ENCODE measurements around the gene CIDEC. TPM values are rescaled to one million over a fixed set of nuclear protein-coding genes. Genes with fewer than 3 reads are reported as not detected.
A peak's percentile ranks its signal among the peaks of the same experiment; 100 is the strongest.

The CIDEC gene
- total RNA-seq, 1 donor from 2014 or later: 51.3 TPM

DNA sequence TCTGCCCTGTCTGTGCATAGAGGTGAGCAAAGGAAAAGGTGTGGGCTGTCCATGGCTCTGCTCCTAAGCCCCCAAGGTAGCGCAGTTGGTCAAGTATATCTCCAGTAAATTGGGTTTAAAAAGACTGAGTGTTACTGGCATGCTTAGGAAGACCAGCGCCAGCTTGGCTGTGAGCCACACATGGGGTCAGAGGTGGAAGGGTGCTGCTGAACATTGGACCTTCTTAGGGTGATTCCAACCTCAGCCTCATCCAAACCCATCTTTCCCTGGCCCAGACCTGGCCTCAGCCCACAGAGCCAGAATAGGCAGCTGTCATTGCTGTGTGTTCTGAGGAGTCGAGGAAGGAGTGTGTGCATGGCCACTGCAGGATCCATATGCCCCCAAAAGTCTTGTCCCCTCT, 28.2 kb upstream of the CIDEC start:
- intact Hi-C loops (cut with DNase I): no loop called here
- peaks cover 28% of the 10 kb centered on the region for H3K4me1 ChIP-seq
- no peaks in the 10 kb centered on the region for H3K9me3 ChIP-seq
- TF ChIP-seq POLR2A (IDR thresholded peaks at IDR 0.05) (no peak), POLR2AphosphoS5 (IDR thresholded peaks at IDR 0.05; ENCODE audit: insufficient read depth in 1 of 2, low read depth in 1 of 2) (no peak)
- TF ChIP-seq, protein P1, sequence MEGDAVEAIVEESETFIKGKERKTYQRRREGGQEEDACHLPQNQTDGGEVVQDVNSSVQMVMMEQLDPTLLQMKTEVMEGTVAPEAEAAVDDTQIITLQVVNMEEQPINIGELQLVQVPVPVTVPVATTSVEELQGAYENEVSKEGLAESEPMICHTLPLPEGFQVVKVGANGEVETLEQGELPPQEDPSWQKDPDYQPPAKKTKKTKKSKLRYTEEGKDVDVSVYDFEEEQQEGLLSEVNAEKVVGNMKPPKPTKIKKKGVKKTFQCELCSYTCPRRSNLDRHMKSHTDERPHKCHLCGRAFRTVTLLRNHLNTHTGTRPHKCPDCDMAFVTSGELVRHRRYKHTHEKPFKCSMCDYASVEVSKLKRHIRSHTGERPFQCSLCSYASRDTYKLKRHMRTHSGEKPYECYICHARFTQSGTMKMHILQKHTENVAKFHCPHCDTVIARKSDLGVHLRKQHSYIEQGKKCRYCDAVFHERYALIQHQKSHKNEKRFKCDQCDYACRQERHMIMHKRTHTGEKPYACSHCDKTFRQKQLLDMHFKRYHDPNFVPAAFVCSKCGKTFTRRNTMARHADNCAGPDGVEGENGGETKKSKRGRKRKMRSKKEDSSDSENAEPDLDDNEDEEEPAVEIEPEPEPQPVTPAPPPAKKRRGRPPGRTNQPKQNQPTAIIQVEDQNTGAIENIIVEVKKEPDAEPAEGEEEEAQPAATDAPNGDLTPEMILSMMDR (IDR thresholded peaks at IDR 0.05): no peak
- H3K27me3 ChIP-seq: no peaks in the 10 kb centered on the region
- H3K36me3 ChIP-seq: peaks cover 0 to 12% of the 10 kb centered on the region in 2 donors
- H3K4me3 ChIP-seq: no peak overlapping the region
- no peak overlapping the region for H3K27ac ChIP-seq
- no peak for DNase-seq (ENCODE audit: extremely low spot score in 2 of 2)

DNA sequence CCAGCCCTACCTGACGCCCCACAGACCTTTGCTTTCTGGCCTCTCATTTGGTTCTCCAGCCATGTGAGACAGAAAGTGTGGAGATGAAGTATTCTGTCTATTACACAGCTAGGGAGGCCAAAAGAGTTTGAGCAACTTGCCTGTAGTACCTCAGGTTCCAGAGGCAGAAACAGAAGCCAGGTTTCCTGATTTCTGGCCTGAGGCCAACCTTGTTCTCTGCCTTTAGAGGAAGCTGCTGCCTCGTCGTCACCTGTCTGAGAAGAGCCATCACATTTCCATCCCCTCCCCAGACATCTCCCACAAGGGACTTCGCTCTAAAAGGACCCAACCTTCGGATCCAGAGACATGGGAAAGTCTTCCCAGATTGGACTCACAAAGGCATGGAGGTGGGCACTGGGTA, 26.4 kb upstream of the CIDEC start:
- Histone ChIP-seq H3K36me3 (peaks cover 0 to 12% of the 10 kb centered on the region in 2 donors), H3K27me3 (no peaks in the 10 kb centered on the region)

DNA sequence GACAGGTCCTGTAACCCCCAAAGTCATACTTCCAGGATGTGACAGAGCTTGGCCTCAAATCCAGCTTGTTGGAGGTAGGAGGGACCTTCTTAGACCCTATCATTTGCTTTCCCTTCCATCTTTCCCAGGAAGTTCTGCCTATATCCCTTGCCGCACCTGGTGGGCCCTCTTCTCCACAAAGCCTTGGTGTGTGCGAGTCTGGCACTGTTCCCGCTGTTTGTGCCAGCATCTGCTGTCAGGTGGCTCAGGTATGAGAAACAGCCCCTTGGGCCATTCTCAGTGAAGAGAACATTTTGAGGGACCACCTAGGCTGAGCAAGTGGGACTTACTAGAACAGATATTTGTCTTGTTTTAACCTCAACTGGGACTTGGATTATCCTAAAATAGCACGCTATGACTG, 23.9 kb upstream of the CIDEC start:
- Histone ChIP-seq H3K27ac (peak overlapping the region; percentile 69), H3K27me3 (no peaks in the 10 kb centered on the region), H3K4me1 (peaks cover 37% of the 10 kb centered on the region), H3K4me3 (peak overlapping the region in 1 of 2 donors; percentile 48), H3K9me3 (no peaks in the 10 kb centered on the region), H3K36me3 (peaks cover 0 to 8% of the 10 kb centered on the region in 2 donors)
- intact Hi-C loops (cut with DNase I): no loop called here
- TF ChIP-seq POLR2A (IDR thresholded peaks at IDR 0.05): no peak
- no peak for TF ChIP-seq POLR2AphosphoS5 (IDR thresholded peaks at IDR 0.05; ENCODE audit: insufficient read depth in 1 of 2, low read depth in 1 of 2)
- TF ChIP-seq, protein P1 (IDR thresholded peaks at IDR 0.05): no peak
- no peak for DNase-seq (ENCODE audit: extremely low spot score in 2 of 2)

More for the DNA sequence above, 26.4 kb upstream of the CIDEC start:
- H3K4me1 ChIP-seq: peaks cover 30% of the 10 kb centered on the region
- no peak for TF ChIP-seq POLR2AphosphoS5 (IDR thresholded peaks at IDR 0.05; ENCODE audit: insufficient read depth in 1 of 2, low read depth in 1 of 2)
- TF ChIP-seq POLR2A (IDR thresholded peaks at IDR 0.05): no peak
- TF ChIP-seq, protein P1 (IDR thresholded peaks at IDR 0.05): no peak
- no peak overlapping the region for H3K27ac ChIP-seq
- H3K9me3 ChIP-seq: no peaks in the 10 kb centered on the region
- DNase-seq (ENCODE audit: extremely low spot score in 2 of 2): no peak
- H3K4me3 ChIP-seq: no peak overlapping the region
- intact Hi-C loops (cut with DNase I): no loop called here

DNA sequence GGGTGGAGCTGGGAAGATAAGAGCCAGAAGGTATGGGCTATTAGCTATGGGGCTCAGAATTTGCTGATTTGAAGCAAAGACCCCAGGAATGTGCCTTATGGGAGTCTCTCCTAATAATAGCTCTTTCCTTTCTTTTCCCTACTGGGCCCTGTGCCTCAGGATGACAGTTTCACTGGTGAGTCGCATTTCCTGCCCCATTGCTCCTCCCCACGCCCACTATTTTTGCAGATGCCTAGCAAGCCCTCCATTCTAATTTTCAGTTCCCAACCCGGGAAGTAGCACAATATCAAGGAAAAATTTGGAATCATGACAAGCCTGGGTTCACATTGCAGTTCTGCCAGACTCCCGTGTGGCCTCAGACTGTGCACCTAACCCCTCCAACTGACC, 23.2 kb upstream of the CIDEC start:
- no peak for DNase-seq (ENCODE audit: extremely low spot score in 2 of 2)
- Histone ChIP-seq H3K4me1 (peaks cover 44% of the 10 kb centered on the region), H3K27ac (peak overlapping the region; percentile 69), H3K27me3 (no peaks in the 10 kb centered on the region), H3K9me3 (no peaks in the 10 kb centered on the region), H3K4me3 (peak overlapping the region; percentile 37 to 48), H3K36me3 (peaks cover 0 to 2% of the 10 kb centered on the region in 2 donors)
- TF ChIP-seq, protein P1 (IDR thresholded peaks at IDR 0.05): no peak
- TF ChIP-seq POLR2A (IDR thresholded peaks at IDR 0.05): no peak
- no peak for TF ChIP-seq POLR2AphosphoS5 (IDR thresholded peaks at IDR 0.05; ENCODE audit: insufficient read depth in 1 of 2, low read depth in 1 of 2)
- intact Hi-C loops (cut with DNase I): no loop called here

DNA sequence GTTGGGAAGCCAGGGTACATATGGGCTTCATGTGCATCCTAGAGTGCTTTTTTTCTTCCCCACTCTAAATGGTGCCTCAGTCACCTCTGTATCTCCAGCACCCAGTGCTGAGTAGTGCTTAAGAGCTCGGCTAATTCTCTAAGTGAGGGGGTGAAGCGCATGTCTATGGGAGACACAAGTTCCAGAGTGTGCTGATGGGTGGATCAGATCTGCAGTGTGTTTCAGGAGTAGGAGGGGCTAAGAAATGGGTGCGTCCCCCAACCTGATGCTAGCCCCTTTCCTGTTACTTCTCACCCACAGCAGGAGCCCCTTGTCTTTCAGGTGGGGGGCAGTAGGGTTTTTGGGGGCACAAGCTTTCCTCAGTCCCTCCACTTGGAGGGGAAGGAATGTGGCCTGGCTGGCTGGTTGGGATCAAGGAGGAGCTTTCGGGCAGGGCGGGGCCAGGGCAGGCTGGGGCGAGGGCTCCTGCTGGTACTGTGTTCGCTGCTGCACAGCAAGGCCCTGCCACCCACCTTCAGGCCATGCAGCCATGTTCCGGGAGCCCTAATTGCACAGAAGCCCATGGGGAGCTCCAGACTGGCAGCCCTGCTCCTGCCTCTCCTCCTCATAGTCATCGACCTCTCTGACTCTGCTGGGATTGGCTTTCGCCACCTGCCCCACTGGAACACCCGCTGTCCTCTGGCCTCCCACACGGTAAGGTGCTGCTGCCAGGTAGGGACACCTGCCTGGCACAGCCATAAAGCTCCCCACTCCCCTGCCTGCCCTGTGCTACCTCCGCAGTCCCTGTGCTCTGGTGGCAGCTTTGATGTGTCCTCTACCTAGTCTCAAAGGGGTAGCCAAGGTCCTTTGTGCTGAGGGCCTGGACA, 22.6 kb upstream of the CIDEC start, which contains the start of gene IL17RE:
TSS of gene IL17RE (plus strand) at position 477 of the 866 bp plus-strand sequence. CDS start at position 562, 85 bp downstream.
- intact Hi-C loops (cut with DNase I): no loop called here
- Histone ChIP-seq H3K36me3 (no peaks in the 10 kb centered on the region), H3K4me1 (peaks cover 47% of the 10 kb centered on the region), H3K4me3 (peak within 1 kb of the TSS; percentile 37 to 48), H3K27me3 (no peaks in the 10 kb centered on the region), H3K9me3 (no peaks in the 10 kb centered on the region), H3K27ac (peak within 1 kb of the TSS; percentile 69)
- TF ChIP-seq, protein P1 (IDR thresholded peaks at IDR 0.05): no peak
- TF ChIP-seq POLR2AphosphoS5 (IDR thresholded peaks at IDR 0.05; ENCODE audit: insufficient read depth in 1 of 2, low read depth in 1 of 2) (peak in 1 of 2 donors; percentile 40), POLR2A (IDR thresholded peaks at IDR 0.05) (no peak)
- DNase-seq (ENCODE audit: extremely low spot score in 2 of 2): no peak
